Gastroesophageal sphincter (tissue), 2 donors: Measurements from ENCODE around the gene PRKCQ.

Source experiments
- EP300 ChIP-seq: sonication (generic); formaldehyde crosslinking; IDR thresholded peaks from one replicate; pipeline ENCODE4 v1.6.1; 2017; ENCODE audit warnings: antibody characterized with exemption, mild to moderate bottlenecking
- POLR2A ChIP-seq, 2 donors: fragments of 450-650 bp; IDR thresholded peaks; one replicate each; pipeline ENCODE4 v1.6.1; 2017; ENCODE audit warnings: antibody characterized with exemption in 2 of 2, mild to moderate bottlenecking in 2 of 2, moderate library complexity in 1 of 2

GRCh38 chr10:6455592-6455991 lies 124.5 kb downstream of the PRKCQ start:
- TF ChIP-seq EP300 (no peak), POLR2A (IDR thresholded peaks at IDR 0.05) (no peak)
